ENCODE data around the gene CANT1. TPM values are rescaled to one million over a fixed set of nuclear protein-coding genes. Genes with fewer than 3 reads are reported as not detected.
A peak's percentile ranks its signal among the peaks of the same experiment; 100 is the strongest.

Gene CANT1
- total RNA-seq, 4 donors from 2014 or later = 56.9 to 125 (median 80.0) TPM

DNA sequence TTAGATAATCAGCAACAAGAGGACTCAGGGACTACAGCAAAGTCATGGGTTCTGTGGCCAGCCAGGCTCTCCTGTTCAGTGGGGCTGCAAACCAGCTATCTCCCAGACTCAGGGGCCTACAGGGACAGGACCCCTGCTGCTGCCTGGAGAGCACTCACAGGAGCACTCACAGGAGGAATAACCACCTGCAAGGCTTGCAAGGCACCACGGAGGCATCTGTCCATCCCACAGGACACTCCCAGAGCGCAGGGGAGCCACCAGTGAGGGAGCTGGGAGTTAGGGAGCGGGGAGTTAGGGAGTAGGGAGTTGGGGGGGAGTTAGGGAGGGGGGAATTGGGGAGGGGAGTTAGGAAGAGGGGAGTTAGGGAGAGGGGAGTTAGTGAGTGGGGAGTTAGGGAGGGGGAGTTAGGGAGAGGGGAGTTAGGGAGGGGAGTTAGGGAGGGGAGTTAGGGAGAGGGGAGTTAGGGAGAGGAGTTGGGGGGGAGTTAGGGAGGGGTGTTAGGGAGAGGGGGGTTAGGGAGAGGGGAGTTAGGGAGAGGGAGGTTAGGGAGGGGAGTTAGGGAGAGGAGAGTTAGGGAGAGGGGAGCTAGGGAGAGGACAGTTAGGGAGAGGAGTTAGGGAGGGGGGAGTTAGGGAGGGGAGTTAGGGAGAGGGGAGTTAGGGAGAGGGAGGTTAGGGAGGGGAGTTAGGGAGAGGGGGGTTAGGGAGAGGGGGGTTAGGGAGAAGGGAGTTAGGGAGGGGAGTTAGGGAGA lies 5.7 kb downstream of the CANT1 start:
- peak in 1 of 3 donors; percentile 43 for DNase-seq
- no peaks in the 10 kb centered on the region for H3K9me3 ChIP-seq
- no peaks in the 10 kb centered on the region for H3K27me3 ChIP-seq
- TF ChIP-seq POLR2A (IDR thresholded peaks at IDR 0.05) = no peak
- TF ChIP-seq, protein P1, sequence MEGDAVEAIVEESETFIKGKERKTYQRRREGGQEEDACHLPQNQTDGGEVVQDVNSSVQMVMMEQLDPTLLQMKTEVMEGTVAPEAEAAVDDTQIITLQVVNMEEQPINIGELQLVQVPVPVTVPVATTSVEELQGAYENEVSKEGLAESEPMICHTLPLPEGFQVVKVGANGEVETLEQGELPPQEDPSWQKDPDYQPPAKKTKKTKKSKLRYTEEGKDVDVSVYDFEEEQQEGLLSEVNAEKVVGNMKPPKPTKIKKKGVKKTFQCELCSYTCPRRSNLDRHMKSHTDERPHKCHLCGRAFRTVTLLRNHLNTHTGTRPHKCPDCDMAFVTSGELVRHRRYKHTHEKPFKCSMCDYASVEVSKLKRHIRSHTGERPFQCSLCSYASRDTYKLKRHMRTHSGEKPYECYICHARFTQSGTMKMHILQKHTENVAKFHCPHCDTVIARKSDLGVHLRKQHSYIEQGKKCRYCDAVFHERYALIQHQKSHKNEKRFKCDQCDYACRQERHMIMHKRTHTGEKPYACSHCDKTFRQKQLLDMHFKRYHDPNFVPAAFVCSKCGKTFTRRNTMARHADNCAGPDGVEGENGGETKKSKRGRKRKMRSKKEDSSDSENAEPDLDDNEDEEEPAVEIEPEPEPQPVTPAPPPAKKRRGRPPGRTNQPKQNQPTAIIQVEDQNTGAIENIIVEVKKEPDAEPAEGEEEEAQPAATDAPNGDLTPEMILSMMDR (IDR thresholded peaks at IDR 0.05) = no peak
- H3K36me3 ChIP-seq = peaks cover 0 to 6% (median 0%) of the 10 kb centered on the region in 3 donors
- H3K27ac ChIP-seq = peak overlapping the region in 1 of 4 donors; percentile 8
- H3K4me3 ChIP-seq = peak overlapping the region in 1 of 4 donors; percentile 16
- H3K4me1 ChIP-seq = peaks cover 10 to 80% (median 16%) of the 10 kb centered on the region in 4 donors

DNA sequence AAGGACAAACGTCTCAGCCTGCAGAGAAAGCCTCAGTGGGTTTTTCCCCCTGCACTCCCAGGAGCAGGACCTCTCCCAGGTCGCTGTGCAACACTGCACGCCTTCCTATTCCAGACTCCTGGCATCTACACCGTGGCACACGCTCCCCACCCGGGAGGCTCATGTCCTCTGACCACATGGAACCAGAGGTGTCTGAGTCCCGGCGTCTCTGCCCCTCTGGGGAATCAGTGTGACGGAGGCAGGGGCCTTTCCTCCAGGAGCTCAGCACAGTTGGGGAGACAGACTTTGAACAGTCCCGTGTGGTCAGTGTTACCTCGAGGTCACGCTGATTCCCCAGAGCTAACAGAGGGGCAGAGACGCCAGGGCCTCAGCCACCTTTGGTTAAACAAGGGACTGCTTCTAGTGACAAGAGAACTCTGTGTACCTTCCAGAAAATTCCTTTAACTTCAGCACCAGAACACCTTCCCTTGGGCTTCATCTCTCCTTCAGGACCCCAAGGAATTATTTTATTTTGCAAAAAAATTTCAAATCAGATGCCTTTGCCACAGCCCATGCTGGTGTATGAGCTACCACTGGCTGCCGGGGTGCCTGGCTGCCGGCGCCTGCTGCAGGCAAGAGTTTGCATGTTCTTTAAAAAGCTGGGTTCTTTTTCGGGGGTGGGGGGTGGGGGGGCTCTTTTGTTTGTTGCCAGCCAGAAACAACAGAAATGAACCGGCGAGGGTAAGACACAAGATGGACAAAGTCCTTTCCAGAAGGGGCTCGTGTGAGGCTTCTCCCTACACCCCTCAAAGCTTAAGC lies 6.6 kb downstream of the CANT1 start:
- H3K4me3 ChIP-seq = peak overlapping the region in 2 of 4 donors; percentile 13 to 16
- no peak for TF ChIP-seq POLR2A (IDR thresholded peaks at IDR 0.05)
- TF ChIP-seq, protein P1 (IDR thresholded peaks at IDR 0.05) = peak in 1 of 6 experiments; percentile 12
- peaks cover 0 to 6% (median 0%) of the 10 kb centered on the region in 3 donors for H3K36me3 ChIP-seq
- peak overlapping the region in 2 of 4 donors; percentile 8 to 28 for H3K27ac ChIP-seq
- H3K9me3 ChIP-seq = no peaks in the 10 kb centered on the region
- H3K27me3 ChIP-seq = no peaks in the 10 kb centered on the region
- H3K4me1 ChIP-seq = peaks cover 6 to 75% (median 8%) of the 10 kb centered on the region in 4 donors
- DNase-seq = peak in 1 of 3 donors; percentile 45

DNA sequence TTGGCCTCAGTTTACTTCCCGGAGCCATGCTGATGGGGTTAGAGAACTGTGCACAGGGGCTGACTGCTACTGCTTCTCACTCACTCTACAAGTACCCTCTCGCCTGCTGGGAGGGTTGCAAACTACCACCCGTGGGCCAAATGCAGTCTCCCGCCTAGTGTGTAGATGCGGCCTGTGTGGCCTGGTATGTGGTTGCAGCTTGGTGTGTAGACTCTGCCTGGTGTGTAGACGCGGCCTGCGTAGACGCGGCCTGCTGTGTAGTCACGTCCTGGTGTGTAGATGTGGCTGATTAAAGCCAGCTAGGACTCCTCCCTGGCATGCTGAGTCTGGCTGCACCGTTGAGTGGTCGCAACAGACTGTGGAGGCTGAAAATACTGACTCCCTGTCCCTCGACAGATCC lies 7.3 kb downstream of the CANT1 start:
- peak overlapping the region in 2 of 4 donors; percentile 13 to 16 for H3K4me3 ChIP-seq
- peaks cover 0 to 11% (median 0%) of the 10 kb centered on the region in 3 donors for H3K36me3 ChIP-seq
- H3K27ac ChIP-seq = no peak overlapping the region
- TF ChIP-seq POLR2A (IDR thresholded peaks at IDR 0.05) = no peak
- TF ChIP-seq, protein P1 (IDR thresholded peaks at IDR 0.05) = no peak
- peaks cover 0 to 75% (median 6%) of the 10 kb centered on the region in 4 donors for H3K4me1 ChIP-seq
- H3K27me3 ChIP-seq = no peaks in the 10 kb centered on the region
- H3K9me3 ChIP-seq = no peaks in the 10 kb centered on the region
- DNase-seq = peak in 1 of 3 donors; percentile 37

DNA sequence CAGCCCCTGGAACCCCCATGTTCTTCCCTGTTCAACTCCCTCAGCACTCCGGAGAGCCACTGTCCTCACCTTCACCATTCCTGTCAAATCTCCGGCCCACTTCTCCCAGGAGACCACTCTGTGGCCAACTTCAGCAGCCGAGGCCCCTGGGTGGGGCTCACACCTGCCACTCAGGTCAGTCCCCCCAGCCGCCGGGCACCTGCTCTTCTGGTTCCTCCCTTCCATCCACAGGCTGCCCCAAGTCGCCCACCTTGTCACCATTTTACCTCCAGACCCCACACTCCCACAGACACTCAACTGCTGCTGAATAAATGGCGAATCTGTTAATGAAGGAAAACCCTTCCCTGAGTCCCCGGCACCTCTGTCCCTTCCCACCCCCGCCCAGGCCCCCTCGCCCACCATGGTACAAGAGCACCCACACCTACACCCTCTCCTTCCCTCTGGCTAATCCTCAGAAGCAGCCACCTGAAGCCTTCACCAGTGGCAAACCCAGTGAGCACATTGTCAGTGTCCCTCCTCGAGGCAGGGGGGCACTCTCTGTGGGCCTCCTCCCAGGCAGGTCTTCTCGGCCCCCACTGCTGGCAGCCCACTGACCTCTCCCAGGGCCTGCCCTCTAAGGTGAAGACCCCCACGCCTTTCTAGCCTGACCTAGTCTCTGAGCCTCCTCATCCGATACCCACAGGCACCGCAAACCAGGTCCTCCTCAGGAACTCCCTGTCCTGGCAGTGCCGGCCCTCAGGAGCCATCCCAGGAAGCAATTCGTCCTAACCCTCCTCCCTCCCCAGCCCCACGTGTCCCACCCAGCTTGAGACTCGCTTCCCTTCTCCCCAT lies 8.2 kb downstream of the CANT1 start:
- DNase-seq = peak in 2 of 3 donors; percentile 44 to 53
- Histone ChIP-seq H3K36me3 (peaks cover 0 to 20% (median 0%) of the 10 kb centered on the region in 3 donors), H3K27ac (peak overlapping the region in 2 of 4 donors; percentile 46 to 48), H3K4me1 (peaks cover 0 to 73% (median 3%) of the 10 kb centered on the region in 4 donors), H3K4me3 (peak overlapping the region in 1 of 4 donors; percentile 16), H3K9me3 (no peaks in the 10 kb centered on the region), H3K27me3 (no peaks in the 10 kb centered on the region)
- TF ChIP-seq, protein P1 (IDR thresholded peaks at IDR 0.05) = no peak
- no peak for TF ChIP-seq POLR2A (IDR thresholded peaks at IDR 0.05)
